Prostate gland (tissue), 2 donors: ENCODE results near the gene MYOT. TPM values are rescaled to one million over a fixed set of nuclear protein-coding genes. Genes with fewer than 3 reads are reported as not detected.

Experiments used
- DNase-seq: peaks from one replicate; pipeline ENCODE4 v3.0.0-alpha.2; 2019; ENCODE audit warnings: low spot score
- H3K27ac ChIP-seq, 2 donors: fragments of 200-600 bp; sonication (generic); 2 replicates each; pipeline ENCODE4 v1.5.1; 2017 to 2019
- H3K27me3 ChIP-seq: fragments of 200-600 bp; sonication (generic); replicated peaks from 2 replicates; pipeline ENCODE4 v1.5.1; 2019; ENCODE audit not compliant: insufficient read depth
- H3K36me3 ChIP-seq, 2 donors: fragments of 200-600 bp; sonication (generic); 1 replicate in 1 of 2; 2 replicates in 1 of 2; pipeline versions ENCODE4 v1.5.1 to v1.8.1; 2017 to 2019
- H3K4me1 ChIP-seq: fragments of 200-600 bp; sonication (generic); replicated peaks from 2 replicates; pipeline ENCODE4 v1.5.1; 2019
- H3K4me3 ChIP-seq, 2 donors: fragments of 200-600 bp; sonication (generic); 2 replicates each; pipeline ENCODE4 v1.5.1; 2017 to 2019
- H3K9me3 ChIP-seq: fragments of 200-600 bp; sonication (generic); 2 replicates; pipeline ENCODE4 v1.5.1; 2017
- POLR2A ChIP-seq: fragments of 450-650 bp; IDR thresholded peaks from one replicate; pipeline ENCODE4 v1.6.1; 2016; ENCODE audit warnings: antibody characterized with exemption, mild to moderate bottlenecking
- POLR2AphosphoS5 ChIP-seq: sonication (generic); formaldehyde crosslinking; IDR thresholded peaks from one replicate; pipeline ENCODE4 v1.6.1; 2017; ENCODE audit warnings: antibody characterized with exemption
- WGBS: methylation state at CpG from one replicate; pipeline ENCODE4 v1.1.5; 2018; 5-methylcytosine and 5-hydroxymethylcytosine counted together
- intact Hi-C: fragments of 100-400 bp; cut with DNase I; formaldehyde crosslinking; loops from one replicate; pipeline ENCODE4 v1.14.2; 2022
- total RNA-seq, 2 donors: library from RNA; depleted of rRNA; stranded (reverse); fragments of >200 nt; gene quantifications; one replicate each; pipeline ENCODE4 v1.1.0, GENCODE V29; 2016
- TF ChIP-seq, protein P1 (sequence below), 4 experiments: fragments of 200-600 bp in 2 of 4; fragments of 450-650 bp in 2 of 4; sonication (generic) in 2 of 4; IDR thresholded peaks; 1 replicate in 3 of 4; 2 replicates in 1 of 4; pipeline ENCODE4 v1.5.1; 2016 to 2019; ENCODE audit warnings: antibody characterized with exemption in 4 of 4, mild to moderate bottlenecking in 2 of 4, moderate library complexity in 2 of 4

Gene MYOT, protein sequence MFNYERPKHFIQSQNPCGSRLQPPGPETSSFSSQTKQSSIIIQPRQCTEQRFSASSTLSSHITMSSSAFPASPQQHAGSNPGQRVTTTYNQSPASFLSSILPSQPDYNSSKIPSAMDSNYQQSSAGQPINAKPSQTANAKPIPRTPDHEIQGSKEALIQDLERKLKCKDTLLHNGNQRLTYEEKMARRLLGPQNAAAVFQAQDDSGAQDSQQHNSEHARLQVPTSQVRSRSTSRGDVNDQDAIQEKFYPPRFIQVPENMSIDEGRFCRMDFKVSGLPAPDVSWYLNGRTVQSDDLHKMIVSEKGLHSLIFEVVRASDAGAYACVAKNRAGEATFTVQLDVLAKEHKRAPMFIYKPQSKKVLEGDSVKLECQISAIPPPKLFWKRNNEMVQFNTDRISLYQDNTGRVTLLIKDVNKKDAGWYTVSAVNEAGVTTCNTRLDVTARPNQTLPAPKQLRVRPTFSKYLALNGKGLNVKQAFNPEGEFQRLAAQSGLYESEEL
- total RNA-seq, result 1 to 10 TPM in 1 of 2 donors, under 1 TPM in 1; 0.34 to 7.2 TPM

DNA sequence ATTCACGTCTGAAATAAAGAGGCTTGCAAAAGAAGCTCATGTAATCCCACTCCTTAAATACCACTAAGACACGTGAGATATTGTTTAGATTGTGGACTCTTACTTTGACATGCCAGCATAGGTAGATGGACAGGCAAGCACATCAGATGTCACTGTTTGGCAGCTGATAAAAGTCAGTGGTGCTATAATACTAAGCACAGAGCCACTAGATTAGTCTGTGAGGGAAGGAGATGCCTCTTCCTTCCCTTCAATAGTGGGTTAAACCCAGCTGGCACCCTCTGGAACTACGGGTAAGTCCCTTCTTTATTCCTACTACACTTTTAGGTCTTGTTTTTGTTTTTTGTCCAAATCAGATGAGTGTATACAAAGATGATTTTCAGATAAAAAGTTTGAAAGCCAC is at the start of gene MYOT:
MYOT (plus strand) TSS at position 197 of the 400 bp plus-strand sequence. CDS start 2,792 bp downstream, outside the sequence.
- WGBS, result 66% methylated on average over 3 of the region's 3 CpGs
- no peak for DNase-seq
- intact Hi-C loops, result no loop called here
- no peaks in the 10 kb centered on the region for H3K36me3 ChIP-seq
- no peaks in the 10 kb centered on the region for H3K27me3 ChIP-seq
- H3K4me1 ChIP-seq, result no peaks in the 10 kb centered on the region
- TF ChIP-seq, protein P1, sequence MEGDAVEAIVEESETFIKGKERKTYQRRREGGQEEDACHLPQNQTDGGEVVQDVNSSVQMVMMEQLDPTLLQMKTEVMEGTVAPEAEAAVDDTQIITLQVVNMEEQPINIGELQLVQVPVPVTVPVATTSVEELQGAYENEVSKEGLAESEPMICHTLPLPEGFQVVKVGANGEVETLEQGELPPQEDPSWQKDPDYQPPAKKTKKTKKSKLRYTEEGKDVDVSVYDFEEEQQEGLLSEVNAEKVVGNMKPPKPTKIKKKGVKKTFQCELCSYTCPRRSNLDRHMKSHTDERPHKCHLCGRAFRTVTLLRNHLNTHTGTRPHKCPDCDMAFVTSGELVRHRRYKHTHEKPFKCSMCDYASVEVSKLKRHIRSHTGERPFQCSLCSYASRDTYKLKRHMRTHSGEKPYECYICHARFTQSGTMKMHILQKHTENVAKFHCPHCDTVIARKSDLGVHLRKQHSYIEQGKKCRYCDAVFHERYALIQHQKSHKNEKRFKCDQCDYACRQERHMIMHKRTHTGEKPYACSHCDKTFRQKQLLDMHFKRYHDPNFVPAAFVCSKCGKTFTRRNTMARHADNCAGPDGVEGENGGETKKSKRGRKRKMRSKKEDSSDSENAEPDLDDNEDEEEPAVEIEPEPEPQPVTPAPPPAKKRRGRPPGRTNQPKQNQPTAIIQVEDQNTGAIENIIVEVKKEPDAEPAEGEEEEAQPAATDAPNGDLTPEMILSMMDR (IDR thresholded peaks at IDR 0.05), result no peak
- TF ChIP-seq POLR2A, result no peak
- no peak for TF ChIP-seq POLR2AphosphoS5
- no peak within 1 kb of the TSS for H3K4me3 ChIP-seq
- H3K27ac ChIP-seq, result no peak within 1 kb of the TSS
- H3K9me3 ChIP-seq, result no peaks in the 10 kb centered on the region

DNA sequence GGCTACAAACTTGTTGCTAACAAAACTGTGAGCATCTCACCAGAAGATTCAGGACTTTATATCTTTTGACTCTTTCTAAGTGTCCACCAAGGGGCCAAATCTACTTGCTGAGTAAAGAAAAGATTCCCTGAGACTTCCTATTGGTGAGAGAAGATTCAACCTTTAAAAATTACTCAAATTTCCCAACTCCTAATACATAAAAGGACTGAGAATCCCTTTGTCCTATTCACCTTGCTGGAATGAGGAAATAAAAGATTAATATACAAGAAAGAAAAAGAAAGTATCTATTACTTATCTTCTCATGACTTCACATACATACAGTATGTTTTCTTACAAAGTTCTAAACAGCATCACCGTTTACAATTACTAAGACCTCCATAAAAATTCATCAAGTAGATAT is 47.9 kb upstream of the MYOT start:
- DNase-seq, result no peak
- intact Hi-C loops, result no loop called here
- Histone ChIP-seq H3K36me3 (no peaks in the 10 kb centered on the region), H3K4me3 (no peak overlapping the region), H3K4me1 (no peaks in the 10 kb centered on the region), H3K27me3 (no peaks in the 10 kb centered on the region), H3K9me3 (no peaks in the 10 kb centered on the region), H3K27ac (no peak overlapping the region)
- TF ChIP-seq POLR2A, result no peak
- TF ChIP-seq POLR2AphosphoS5, result no peak
- TF ChIP-seq, protein P1 (IDR thresholded peaks at IDR 0.05), result no peak
- 90% methylated on average over 1 of the region's 1 CpG for WGBS

DNA sequence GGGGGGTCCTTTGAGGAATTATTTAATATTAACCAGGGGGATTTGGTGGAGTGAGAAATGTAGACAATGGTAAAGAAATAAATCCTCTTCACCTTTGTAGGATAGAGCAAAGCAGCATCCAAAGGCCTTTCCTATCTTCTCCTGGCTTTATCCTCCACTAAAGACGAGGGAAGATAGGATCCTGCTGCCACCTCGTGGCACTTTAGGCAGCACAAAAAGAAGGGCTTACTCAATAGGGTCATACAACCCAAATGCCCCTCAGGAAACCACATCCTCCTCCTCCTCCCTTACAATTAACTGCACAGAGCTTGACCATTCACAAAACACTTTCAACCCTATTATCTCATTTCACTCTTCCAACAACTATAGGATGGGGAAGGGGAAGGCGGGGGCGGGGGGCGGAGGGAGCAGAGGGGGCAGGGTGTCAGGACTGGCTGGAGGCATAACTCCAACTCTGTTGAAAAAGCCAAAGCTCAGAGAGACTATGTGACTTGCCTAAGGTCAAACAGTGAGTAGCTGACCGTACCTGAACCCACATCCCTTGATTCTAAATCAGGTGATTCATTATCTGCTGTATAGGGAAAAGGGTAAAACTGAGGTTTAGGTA is 45.4 kb upstream of the MYOT start:
- H3K4me1 ChIP-seq, result no peaks in the 10 kb centered on the region
- DNase-seq, result peak; percentile 37
- H3K9me3 ChIP-seq, result no peaks in the 10 kb centered on the region
- no peak overlapping the region for H3K4me3 ChIP-seq
- H3K27me3 ChIP-seq, result no peaks in the 10 kb centered on the region
- intact Hi-C loops, result loop anchor here (2.0 kb wide), 1 partner anchor 41 kb away; no protein-coding TSS in a partner anchor
- H3K27ac ChIP-seq, result no peak overlapping the region
- no peaks in the 10 kb centered on the region for H3K36me3 ChIP-seq
- TF ChIP-seq POLR2AphosphoS5 (no peak), POLR2A (no peak)
- TF ChIP-seq, protein P1 (IDR thresholded peaks at IDR 0.05), result peak; percentile 14 to 59 (median 56)
- WGBS, result 62% methylated on average over 6 of the region's 6 CpGs

DNA sequence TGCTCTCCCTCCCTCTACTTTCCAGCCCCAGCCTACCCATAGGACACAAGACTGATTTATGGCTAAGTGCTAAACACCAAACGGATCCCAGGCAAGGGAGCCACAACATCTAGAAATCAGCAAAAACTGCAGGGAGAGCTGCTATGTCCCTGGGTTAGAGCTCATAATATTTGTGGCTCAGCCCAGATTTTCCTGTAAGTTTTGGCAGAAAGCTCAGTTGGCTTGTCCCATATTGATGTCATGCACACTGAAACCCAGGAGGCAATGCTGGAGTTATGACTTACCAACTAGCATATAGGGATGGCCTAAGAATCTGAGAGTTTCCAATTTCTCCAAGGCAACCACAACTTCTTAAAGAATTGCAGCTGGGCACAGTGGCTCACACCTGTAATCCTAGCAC is 44.7 kb upstream of the MYOT start:
- Histone ChIP-seq H3K4me1 (no peaks in the 10 kb centered on the region), H3K27me3 (no peaks in the 10 kb centered on the region), H3K36me3 (no peaks in the 10 kb centered on the region), H3K9me3 (no peaks in the 10 kb centered on the region), H3K27ac (no peak overlapping the region), H3K4me3 (no peak overlapping the region)
- TF ChIP-seq, protein P1 (IDR thresholded peaks at IDR 0.05), result no peak
- no peak for TF ChIP-seq POLR2A
- no peak for TF ChIP-seq POLR2AphosphoS5
- no peak for DNase-seq
- intact Hi-C loops, result loop anchor here (2.0 kb wide), 1 partner anchor 42 kb away; no protein-coding TSS in a partner anchor
- 78% methylated on average over 1 of the region's 1 CpG for WGBS
